HG03196 (cell line): Measurements from ENCODE around the gene ATP8A2.

Source experiments
- ATAC-seq: cut with Tn5 transposase; IDR thresholded peaks from one replicate; pipeline ENCODE4 v1.9.1; 2021; ENCODE audit not compliant: unreplicated experiment

The ATP8A2 gene

DNA sequence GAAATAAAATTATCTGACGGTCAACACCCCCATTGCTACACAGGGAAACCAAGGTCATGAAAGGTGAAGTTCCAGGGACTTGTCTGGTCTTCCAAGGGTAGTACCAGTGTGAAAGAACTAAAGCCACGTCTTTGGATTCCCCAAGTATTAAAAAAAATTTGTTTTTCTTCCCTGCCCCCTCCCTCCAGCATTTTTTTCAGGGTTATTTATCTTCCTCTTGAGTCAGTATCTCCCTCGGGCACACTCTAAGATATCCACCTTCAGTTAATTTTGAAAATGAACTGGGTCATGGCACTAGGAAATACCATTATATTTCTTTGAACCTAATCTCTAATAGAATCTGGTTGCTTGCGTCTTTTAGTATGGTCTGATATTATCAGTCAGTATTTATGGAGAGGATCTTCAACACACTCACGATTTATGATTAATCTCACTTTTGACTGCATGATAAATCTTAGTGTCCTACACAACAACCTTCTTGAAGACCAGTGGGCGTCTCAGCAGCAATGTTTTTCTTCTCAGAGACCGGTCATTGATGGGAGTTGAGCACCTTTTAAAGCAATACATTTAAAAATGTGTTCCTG is 9.1 kb downstream of the ATP8A2 start:
- no peak for ATAC-seq

DNA sequence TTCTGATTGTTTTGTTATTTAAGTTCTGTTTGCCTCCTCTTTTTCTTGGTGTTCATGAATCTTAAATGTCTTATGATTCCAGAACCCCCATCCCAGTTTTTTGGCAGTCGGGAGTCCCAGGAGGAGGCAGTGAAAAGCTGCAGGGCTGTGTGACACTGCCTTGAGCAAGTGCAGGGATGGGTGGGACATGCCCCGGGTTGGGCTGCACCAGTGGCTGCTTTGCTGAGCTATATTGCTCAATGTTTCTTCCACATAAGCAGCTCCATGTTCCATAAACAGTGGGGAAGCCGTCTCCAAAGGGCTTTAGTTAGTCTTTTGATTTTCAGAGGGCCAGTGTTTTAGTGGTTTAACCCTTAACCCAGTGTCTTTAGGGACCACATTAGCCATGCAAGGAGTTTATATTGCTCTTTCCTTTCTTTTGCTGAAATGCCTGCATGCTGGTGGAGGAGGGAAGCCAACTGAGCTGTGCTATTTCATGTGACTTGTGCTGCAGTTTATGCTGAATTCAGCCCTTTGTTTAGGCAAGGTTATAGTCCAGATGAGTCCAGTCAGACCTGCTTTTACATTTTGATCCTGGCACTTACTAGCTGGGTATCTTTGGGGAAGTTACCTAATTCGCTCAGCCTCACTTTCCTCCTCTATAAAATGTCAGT is 13.1 kb downstream of the ATP8A2 start:
- no peak for ATAC-seq

GRCh38 chr13:25391932-25392331 is 20.2 kb downstream of the ATP8A2 start:
- no peak for ATAC-seq

GRCh38 chr13:25394402-25395060 is 22.8 kb downstream of the ATP8A2 start:
- no peak for ATAC-seq

DNA sequence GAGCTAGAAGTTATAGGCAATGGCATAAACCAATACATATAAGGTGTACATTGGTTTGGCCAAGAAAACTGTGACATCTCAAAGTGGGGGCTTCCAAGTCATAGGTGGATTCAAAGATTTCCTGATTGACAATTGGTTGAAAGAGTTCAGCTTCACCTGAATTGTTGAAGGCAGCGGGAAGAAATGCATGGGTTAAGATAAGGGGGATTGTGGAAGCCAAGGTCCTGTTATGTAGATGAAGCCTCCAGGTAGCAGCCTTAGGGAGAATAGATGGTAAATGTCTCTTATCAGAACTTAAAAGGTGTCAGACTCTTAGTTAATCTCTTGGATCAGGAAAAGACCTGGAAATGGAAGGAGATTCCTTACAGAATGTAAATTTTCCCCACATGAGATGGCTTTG is 26.0 kb downstream of the ATP8A2 start:
- no peak for ATAC-seq

- no peak for ATAC-seq
These were observed 29.2 kb downstream of the ATP8A2 start for GRCh38 chr13:25400925-25401324.

- no peak for ATAC-seq
These were observed 30.2 kb downstream of the ATP8A2 start for GRCh38 chr13:25401958-25402357.

DNA sequence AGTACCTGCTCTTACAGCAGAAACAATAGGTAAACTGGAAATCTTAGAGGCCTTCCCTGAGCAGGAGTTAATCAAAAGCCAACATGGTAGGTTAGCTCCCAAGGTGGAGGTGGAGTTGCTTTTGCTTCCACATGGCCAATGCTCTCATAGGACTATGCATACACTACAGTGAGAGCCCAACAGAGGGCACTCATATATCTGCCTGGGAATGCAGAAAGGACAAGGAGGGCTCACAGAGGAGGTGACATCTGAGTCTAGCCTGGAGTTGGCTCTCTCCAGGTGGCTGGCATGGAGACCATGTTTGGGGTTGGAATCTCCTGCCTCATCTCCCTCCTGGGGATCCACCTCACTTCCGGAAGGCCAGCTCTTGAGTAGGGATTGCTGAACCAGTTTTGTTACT is 34.6 kb downstream of the ATP8A2 start:
- no peak for ATAC-seq

DNA sequence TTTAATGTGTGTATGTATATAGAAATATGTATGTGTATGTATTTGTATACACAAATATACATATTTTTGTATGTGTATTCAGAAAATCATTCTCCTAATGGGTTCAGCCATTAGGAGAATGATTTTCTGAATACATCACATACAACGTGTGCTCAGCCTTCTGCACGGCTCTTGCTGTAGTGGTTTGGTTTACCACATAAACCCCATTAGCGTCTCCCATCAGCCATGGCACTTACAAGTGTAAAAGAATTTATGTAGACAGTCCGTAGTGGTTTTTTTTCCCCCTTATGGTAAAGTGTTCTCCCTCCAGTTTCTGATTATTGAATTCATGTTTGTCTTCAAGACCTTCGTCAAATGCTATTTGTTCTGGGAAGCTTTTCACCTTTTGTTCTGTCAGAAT is 38.2 kb downstream of the ATP8A2 start:
- no peak for ATAC-seq

DNA sequence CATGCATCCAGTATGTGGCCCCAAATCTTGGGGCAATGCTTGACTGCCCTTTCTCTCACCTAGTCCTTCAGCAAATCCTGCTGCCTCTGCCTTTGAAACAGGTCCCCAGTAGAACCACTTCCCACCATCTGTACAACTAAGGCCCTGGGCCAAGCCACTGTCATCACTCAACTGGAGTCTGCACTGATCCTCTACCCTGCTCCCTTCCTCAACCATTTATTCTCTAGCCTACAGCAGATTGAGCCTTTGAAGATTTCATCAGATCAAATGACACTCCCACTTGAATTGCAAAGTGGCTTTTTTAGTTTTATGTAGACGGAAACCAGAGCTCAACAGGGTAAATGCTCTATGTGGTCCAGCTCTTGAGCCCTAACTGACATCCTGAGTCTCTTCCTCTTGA is 43.5 kb downstream of the ATP8A2 start:
- no peak for ATAC-seq

DNA sequence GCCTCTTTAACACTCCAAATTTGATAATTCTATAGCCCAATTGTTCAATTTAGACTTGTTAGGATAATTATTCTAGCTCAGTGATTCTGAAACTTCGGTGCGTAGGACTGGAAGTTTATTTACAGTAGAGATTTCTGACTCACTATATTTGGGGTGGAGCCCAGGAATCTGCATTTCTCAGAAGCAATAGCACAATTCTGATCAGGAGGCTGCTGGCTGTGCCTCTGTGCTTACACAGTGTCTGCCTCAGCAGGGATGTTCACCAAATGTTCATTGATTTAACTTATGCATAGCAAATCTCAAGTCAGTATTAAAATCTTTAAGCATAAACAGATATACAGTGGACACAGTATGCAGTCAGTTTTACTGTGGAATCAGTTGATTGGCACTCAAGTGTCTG is 45.8 kb downstream of the ATP8A2 start:
- no peak for ATAC-seq

DNA sequence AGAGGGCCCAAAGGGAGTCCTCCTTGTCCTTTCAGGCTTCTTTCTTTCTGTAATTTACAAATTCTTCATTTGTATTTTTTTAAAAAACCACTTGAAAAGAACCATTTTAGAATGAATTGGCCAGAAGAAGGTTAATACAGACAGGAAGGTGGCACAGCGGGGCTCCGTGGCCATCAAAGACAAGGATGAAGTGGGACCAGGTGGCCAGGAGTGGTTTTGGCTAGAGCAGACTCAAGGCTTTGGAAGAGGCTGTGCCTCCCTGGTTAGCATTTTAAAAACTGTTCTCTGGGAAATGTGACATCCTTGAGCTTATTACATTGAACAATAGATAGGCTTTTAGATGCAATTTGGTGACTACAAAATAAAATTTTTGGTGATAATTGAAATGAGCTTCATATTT is 48.4 kb downstream of the ATP8A2 start:
- ATAC-seq, result no peak

DNA sequence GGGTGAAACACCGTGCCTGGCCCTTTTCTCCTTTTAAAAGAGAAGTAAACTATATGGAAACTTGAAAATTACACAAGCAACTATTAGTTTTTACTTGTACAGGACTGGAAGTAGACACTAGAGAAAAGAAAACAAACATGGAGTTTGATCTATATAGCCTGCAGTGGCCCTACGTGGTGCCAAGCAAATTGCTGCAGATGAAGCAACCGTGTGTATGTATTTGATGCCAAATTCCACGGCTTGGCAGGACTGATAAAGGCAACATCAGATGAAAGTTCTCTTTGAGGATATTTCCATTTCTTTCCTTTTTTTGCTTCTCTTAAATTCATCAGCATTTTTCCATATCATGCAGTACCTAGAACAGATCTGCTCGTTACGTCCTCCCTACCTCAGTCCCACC is 49.8 kb downstream of the ATP8A2 start:
- no peak for ATAC-seq

DNA sequence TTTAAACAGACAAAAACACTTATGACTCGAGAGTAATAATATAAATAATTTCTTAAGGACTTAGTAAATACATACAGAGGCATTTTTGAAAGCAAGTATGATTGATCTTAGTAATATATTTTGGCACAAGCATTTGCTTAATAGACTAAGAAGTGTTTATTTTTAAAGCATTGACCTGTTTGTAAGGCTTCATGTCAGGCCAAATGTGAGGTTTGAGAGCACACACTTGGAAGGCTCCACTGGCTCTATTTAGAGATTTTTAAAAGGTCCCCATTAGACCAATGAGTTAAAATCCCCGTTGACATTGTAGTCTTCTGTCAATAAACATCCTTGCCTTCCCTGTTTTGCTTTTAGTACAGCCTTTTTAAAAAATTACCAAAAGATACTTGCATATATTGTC is 50.4 kb downstream of the ATP8A2 start:
- ATAC-seq, result no peak

DNA sequence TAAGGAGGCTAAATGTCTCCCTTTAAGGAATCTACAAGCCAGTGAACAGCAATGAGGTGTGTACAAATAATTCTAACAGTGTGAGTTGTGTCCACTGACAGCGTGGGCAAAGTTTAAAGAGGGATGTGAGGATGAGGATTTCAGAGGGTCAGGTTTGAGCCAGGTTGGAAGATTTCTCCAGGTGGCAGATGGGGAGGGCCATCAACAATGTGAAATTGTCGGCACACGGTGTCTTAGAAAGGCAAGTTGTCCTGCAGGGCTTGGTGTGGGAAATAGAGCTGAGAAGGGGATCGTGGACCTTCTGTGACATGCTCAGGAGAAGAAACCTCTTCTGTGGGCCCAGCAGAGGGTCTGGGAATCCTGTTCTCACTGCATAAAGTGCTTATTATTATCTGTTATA is 52.1 kb downstream of the ATP8A2 start:
- ATAC-seq, result no peak

DNA sequence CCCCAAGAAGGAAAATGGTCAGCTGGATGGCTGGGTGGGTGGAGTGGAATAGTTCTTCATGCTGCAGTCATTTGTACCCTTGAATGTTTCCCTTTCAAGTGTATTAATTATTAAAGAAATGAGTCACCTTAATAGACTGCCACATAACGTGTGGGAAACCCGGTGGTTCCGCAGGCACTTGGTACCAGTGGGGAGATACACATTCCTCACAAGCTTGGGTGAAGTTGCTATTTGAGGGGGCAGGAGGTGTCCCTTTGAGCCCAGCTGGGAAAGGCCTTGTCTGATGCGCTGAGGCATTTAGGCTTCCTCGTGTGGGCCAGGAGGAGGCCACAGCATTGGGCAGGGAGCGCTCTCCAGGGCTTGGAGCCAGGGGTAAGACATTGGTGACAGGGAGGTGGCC is 57.7 kb downstream of the ATP8A2 start:
- no peak for ATAC-seq

GRCh38 chr13:25432691-25433090 is 60.9 kb downstream of the ATP8A2 start:
- ATAC-seq, result no peak

GRCh38 chr13:25440061-25440460 is 68.3 kb downstream of the ATP8A2 start:
- no peak for ATAC-seq

- no peak for ATAC-seq
These were observed 74.5 kb downstream of the ATP8A2 start for GRCh38 chr13:25446261-25446660.

DNA sequence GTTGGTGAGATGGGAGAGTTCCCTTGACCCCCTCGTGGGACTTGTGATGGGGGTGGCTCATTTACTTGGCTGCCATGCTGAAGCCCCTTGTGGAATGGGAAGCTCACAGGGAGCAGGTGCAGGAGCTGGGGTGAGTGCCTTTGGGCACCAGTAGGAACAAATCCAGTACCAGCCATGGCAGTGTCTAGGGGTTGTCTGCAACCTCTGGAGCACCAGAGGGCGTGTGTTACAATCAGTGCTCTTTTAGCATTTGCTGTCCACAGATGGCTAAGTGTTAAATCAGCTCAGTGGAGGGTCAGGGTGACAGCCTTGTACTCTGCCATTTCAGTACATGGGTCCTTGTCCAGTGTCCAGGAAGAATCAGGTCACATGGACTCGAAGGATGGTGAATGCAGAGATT is 75.6 kb downstream of the ATP8A2 start:
- no peak for ATAC-seq

- ATAC-seq, result no peak
These were observed 82.1 kb downstream of the ATP8A2 start for GRCh38 chr13:25453850-25454365.

- no peak for ATAC-seq
These were observed 83.4 kb downstream of the ATP8A2 start for GRCh38 chr13:25455146-25455545.
